GDM1 (cell line): ENCODE measurements around the gene CFLAR.
"Not testable (repeated sequence)": the region's sequence is repeated elsewhere in the genome, so short reads cannot be mapped to it uniquely, and the experiment has no call there.

ENCODE experiments used
- DNase-seq: peaks from one replicate; lab custom pipeline; 2025; lab: John Stamatoyannopoulos, UW

The CFLAR gene

DNA sequence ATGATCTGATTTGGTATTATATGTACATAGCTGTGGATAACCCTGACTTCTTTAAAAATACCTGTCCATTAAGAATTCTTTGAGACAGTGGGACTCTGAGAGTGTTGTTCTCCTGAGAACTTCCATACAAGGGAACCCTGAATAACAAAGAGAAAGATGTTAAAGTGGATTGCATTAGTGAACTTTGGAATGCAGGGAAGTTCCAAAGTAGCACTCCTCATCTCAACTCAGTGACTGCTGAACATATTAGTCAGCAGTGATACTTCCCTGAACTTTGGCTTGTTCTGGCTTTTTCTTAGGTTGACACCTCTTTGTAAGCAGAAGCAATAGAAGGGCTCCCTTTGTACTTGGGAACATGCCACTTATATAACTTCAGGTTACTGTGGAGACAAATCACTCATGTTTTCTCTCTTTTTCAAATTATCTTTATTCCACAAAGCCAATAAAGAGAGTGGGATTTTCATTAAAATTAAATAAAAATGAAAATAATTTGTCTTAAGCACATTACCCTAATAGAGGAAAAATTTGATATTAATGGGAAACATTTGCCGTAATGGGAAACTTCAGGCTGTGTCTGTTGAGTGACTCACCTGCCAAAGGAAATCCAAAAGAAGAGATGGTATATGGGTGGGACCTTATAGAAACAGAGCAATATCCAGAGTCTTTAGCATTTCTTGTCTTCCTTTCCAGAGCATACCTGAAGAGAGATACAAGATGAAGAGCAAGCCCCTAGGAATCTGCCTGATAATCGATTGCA is 33.3 kb downstream of the CFLAR start:
- DNase-seq: no peak

DNA sequence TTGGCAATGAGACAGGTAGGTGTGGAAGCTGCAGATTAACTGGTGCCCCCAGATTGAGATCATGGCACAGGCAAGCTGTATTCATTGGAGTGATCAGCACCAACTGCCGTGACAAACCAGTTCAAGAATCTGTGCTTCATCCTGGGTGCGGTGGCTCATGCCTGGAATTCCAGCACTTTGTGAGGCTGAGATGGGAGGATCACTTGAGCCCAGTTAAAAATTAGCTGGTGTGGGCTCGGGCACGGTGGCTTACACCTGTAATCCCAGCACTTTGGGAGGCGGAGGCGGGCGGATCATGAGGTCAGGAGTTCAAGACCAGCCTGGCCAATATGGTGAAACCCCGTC is 33.8 kb downstream of the CFLAR start:
- DNase-seq: not testable (repeated sequence)

DNA sequence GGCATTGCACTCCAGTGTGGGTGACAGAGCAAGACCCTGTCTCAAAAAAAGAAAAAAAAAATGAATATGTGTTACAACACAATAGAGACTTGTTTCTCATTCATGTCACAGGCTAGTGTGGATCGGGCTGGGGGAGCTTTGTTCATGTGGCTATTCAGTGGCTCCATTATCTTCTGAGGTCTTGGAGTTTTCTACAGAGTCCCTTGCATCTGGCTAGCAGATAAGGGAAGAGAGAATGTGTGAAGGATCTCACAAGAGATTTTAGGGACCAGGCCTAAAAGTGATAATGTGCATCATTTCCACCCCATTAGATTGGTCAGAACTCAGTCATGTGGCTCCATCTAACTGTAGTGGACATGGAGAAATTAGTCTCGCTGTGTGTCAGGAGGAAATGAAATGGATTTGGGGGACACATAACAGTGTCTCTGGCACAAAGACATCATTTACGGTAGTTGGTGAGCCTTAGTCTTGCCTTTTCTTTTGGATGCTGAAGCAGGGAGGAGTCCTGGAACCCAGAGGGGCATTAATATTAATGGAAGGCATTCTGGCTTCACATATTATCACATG is 34.6 kb downstream of the CFLAR start:
- no peak for DNase-seq

DNA sequence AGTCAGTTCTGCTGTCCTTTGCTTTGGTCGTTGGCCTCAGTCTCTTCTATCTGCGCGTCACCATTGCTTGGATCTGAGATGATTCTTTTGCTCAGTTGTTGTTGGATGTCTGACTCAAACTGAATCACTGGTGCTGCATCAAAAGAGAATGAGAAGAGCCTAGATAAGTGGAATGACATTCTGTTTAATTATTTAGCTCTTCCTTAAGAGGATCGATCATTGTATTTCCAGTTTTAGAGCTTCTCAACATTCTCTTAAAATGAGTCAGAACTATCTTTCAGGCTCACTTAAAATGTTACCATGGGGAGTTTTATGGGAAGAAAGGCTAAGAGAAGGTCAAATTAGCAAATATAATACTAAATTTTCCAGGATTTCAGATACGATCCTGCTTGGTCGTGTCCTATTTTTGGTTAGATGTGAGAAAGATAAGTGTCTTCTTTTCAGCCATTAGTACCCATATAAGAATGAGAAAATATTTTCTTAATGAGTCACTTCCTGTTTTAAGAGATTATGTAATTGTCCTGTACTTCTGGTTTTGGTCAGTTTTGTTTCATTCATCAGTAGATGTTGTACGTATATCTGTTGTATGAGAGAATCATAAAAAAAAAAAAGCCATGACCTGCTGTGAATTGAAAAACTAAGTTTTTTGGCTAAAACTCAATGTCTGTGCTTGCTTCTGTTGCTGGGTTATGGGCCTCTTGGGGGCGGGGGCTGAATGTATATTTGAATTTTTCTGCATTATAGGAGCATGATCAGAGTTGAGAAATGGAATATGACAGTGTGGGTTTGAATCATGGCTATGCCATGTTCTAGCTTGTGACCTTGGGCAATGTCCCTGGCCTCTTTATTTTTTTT is 35.4 kb downstream of the CFLAR start:
- DNase-seq: no peak

DNA sequence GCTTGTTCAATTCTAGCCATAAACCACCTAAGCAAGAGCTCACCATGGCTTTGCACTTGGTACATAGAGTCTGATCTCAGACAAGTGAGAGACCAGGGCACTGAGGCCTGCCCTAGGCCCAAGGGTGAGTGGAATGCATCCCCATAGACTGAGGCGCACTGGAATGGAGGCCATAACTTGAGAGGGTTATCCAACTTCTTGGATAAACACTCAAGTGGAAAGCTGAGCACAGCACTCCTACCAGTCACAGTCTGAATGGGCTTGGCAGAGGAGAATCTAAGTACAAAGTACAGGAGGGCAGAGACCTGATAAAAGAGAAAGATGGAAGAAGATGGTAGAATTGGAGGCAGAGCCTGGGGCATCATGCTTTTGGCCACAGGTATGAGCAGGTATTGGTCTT is 36.6 kb downstream of the CFLAR start:
- no peak for DNase-seq

DNA sequence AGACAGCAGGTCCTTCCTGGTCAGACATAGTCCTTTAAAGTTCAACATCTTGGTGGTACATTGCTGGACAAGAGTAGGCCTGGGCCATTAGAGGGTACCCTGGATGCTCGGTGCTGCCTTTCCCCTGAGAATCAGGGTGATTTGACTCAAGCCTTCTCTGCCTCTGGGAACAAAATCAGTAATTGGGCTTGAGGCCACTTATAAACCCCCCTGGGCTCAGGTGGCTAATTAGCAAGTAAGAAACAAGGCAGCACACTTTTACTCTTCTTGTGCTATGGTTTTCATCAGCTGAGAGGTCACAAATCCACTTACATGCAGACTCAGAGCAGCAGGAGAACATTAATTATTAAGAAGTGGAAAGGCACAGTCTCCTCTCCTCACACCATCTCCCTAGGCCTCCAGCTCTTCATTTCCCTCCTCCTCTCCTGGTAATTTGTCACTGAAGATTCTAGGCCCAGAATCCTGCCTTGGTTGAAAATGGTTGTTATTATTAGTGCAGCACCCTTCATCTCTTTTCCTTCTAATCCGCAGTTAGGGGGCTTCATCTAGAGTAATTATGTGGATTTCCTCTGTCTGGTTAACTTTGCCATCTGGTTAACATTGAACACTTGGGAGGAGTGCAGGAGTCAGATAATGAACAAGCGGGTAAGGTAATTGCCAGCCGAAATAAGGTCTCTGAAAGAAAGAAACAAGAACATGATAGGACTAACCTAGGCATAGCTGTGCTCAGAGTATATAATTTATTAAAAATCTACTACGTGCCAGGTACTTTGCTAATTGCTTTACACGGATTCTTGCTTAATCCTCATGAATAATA is 37.2 kb downstream of the CFLAR start:
- no peak for DNase-seq

DNA sequence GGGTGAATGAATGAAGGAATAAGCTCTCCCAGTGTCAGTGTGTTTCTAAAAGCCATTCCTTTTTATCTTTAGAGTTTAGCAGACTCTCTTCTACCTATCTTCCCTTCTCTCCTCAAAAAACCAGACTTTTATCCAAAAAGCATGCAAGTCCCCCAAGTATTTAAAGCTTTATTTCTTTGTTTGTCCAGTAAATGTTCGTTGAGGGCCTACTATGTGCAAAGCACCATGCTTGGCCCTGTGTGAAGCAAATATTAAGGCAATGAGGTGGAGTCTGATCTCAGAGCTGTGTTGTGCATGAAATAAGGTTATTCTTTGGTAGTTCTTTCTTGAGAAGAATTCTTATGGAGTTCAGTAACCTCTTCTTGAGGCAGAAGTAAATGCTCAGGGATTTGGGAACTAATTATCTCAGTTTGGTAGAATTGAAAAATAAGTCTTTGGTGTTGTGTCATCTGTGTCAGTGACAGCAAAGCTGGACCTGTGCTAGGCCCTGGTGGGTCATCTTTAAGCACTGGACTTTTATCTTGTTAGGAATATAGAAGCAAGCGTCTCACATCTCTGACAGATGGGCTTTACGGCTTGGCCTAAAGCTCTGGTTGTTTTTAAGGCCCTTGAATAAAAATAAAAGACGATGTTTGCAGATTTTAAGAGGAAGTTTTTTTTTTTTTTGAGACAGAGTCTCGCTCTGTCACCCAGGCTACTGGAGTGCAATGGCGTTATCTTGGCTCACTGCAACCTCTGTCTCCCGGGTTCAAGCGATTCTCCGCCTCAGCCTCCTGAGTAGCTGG is 38.8 kb downstream of the CFLAR start:
- DNase-seq: no peak

DNA sequence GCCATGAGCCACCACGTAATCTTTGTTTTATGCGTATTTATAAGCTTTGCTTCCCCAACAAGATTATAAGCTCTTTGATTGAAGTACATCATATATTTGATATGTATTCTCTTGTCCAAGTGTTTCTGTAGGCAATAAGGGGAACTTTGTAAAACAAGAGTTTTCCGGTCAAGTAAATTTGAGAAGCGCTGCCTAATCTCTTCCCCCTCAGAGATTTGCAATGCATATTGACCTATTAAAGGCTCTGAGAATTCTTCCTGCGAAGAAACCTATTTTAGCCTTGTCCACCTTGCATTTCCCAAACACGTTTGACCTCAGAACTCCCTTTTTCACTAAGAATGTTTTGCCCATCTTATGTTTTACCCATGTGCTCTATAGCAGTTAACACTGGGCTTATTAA is 40.1 kb downstream of the CFLAR start:
- no peak for DNase-seq

DNA sequence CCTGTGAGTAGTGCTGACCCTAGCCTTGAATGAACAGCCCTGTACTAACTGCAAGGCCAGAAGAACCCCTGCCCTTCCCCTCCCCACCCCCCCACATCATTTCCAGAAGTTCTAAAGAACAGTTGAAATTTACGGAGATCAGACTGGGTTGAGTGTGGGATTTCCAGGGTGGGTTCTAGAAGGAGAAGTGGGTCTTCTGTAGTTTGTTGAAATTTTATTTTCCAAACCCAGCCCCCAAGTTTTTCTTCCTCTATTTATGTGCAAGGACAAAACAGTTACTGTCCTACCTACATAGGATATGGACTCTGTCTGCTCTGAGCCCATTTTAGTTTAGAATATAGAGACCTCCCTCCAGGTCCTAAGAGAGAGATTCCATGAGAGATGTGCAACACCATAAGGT is 40.7 kb downstream of the CFLAR start:
- no peak for DNase-seq

DNA sequence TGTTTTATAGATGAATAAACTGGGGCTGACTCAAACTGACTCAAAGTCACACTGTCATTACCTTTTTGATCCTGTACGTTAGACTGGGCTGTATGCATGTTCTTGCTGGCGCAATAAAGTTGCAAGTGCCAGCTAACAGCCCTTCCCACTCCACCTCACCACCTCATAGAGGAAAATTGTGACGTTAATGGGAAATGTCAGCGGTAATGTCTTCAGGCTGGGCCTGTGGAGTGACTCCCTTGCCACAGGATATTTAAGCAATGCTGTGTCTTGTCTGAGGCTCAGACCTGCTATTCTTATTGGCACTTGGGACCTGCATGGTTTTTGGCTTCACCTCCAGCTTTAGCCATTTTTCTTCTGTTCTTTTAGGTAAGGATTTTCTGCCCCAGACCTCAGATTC is 41.7 kb downstream of the CFLAR start:
- DNase-seq: no peak

DNA sequence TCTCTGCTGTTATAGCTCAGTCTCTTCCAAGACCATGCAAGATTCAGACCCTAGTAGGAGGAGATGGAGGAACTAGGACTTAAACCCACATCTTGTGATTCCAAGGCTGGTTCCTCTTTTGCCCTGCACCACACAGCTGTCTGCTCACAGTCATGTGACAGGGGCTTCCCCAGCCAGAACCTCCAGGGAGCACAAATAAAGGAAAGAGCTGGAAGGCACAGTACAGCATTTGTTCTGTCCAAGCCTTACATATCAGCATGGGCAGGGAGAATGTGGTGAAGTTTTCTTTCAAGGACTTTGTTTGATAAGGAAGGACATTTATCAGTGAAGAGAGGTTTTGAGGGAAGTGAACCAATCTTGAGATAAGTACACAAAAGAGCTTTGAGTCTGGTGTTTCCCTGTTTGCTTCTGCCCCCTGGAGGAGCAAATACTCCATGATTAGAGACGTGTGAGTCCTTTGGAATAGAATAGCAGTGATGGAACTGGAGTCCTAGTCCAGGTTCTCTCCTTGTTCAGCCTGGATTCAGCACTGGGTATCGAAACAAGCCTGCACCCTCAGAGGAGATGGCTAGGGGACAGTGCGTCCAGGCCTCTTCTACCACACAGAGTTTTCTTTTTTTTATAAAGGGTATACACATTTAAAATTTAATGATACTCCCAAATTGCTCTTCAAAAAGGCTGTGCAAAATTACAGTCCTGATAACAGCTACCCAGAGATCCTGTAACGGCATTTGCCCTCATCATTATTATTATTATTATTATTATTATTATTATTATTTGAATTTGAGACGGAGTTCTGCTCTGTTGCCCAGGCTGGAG is 42.4 kb downstream of the CFLAR start:
- peak; percentile 85 for DNase-seq

DNA sequence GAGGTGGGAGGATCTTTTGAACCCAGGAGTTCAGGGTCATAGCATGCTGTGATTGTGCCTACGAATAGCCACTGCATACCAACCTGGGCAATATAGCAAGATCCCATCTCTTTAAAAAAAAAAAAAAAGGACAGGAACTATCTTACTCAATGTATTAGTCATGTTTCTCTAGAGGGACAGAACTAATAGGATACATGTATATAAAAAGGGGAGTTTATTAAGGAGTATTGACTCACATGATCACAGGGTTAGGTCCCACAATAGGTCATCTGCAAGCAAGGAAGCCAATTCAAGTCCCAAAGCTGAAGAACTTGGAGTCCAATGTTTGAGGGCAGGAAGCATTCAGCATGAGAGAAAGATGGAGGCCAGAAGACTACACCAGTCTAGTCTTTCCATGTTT is 48.2 kb downstream of the CFLAR start:
- DNase-seq: no peak

DNA sequence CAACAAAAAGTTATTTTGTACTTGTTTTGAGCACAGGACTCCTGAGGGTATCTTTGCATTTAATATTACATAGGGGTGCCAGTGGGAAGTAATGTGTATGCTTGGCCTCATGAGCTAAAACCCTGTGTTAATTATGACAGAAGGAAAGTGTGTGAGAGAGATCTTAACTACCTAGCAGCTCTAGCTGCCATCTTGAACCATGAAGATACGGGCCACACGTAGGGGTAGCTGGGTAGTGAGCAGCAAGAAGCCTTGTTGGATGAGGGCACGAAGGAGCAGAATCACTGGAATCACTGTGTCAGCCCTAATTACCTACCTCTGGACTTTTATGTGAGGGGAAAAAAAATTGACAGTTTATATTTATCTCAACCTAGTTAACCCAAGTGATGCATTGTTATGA is 51.6 kb downstream of the CFLAR start:
- no peak for DNase-seq

DNA sequence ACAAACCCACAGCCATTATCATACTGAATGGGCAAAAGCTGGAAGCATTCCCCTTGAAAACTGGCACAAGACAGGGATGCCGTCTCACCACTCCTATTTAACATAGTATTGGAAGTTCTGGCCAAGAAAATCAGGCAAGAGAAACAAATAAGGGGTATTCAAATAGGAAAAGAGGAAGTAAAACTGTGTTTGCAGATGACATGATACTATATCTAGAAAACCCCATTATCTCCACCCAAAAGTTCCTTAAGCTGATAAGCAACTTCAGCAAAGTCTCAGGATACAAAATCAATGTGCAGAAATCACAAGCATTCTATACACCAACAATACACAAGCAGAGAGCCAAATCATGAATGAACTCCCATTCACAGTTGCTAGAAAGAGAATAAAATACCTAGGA is 52.5 kb downstream of the CFLAR start:
- DNase-seq: not testable (repeated sequence)

DNA sequence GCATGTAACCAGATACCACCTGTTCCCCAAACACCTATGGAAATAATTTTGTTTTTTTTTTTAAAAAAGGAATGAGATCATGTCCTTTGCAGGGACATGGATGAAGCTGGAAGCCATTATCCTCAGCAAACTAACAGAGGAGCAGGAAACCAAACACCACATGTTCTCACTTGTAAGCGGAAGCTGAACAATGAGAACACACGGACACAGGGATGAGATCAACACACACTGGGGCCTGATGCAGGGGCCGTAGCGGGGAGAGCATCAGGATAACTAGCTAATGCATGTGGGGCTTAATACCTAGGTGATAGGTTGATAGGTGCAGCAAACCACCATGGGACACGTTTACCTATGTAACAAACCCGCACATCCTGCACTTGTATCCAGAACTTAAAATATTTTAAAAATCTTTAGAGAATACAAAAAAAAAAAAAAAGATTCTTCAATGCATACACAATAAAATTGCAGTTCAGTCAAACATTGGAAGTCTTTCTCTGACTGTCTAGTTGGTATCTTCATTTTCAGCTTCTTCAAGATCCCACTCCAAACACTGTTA is 55.4 kb downstream of the CFLAR start:
- no peak for DNase-seq

DNA sequence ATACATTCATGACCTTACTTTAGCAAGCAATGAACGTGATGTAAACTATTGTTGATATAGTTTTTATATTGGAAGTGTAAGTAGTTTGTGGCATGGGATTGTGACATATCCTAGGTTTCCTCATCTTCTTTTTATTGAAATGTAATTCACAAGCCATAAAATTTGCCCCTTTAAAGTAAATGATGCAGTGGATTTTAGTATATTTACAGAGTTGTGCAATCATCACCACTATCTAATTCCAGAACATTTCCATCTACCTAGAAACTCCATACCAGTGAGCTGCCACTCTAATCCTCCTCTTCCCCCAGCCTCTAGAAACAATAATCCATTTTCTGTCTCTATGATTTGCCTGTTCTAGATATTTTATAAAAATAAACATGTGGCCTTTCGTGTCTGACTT is 56.3 kb downstream of the CFLAR start:
- no peak for DNase-seq

DNA sequence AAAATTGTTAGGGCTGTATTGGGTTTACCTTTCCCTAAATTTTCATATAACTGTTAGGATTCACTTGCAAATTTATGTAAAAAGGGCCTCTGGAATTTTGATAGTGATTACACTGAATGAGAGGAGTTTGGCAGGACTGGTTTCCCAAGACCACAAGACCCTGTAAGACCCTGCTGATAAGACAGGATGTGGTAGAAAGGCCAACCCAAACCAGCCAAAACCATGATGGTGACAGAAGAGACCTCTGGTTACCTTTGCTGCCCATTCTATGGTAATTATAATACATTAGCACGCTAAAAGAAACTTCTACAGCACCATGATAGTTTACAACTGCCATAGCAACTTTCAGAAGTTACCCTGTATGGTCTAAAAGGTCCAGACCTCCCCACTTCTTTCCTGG is 58.7 kb downstream of the CFLAR start:
- no peak for DNase-seq

DNA sequence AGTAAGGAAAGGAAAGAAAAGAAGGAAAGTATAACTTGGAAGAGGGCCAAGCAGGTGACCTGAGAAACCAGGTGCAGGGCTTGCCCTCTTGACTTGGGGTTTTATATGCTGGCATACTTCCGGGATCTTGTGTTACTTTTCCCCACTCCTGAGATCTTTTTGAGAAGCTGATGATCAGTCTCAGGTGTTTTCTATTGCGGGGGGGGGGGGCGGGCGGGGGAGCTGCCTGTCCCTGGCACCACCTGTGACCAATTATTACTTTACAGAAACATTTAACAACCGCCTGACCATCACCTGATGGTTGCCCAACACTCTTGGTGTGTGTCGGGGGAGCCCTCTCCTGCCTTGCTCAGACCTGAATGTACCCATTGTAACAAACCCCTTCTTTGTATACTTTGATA is 60.1 kb downstream of the CFLAR start:
- no peak for DNase-seq

DNA sequence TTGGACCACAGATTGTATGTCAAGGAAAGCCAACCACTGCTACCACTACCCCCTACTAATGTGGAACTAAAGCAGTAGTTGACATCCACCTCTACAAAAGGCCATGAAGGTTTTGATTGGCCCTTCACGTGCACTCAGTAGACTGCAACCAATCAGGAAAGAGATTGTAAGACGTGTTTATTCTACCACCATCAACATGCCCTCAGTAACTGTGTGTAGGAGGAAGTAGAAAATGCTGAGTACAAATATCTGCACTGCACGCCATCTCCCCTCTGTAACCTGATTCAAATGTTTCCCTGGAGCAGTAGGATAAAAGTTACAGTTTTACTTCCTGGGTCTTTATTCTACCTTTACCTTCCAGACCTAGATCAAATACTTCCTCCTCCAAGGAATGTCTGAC is 64.0 kb downstream of the CFLAR start:
- DNase-seq: no peak

DNA sequence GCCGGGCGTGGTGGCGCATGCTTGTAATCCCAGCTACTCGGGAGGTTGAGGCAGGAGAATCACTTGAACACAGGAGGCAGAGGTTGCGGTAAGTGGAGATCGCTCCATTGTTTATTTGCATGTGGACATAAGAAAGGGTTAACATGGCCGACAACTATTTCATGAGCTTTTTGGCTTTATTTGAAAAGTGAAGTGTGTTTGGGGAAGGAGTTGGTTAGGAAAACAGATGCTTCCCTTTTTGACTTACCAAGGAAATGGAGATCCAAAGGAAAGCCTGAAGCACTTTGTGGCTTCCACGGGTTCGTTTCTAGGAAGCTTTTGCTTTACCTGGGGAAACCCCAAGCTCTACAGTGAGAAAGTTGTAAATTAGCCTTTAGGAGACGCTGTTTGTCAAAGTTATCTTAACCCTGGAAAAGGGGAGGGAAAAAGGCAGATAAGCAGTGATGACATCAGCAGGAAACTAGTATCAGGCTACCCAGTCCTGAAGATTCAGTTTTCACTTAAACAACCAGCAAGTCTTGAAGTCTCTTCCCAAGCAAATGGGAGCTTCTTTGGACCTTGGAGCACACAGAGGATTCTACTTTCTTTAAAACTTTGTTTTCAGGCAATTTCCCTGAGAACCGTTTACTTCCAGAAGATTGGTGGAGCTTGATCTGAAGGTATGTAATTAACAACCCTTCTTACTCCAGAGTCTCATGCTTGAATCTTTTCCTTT is 66.8 kb downstream of the CFLAR start, which contains the start of gene CASP10:
Gene CASP10, plus strand, starts transcription at position 492 of the 715 bp plus-strand sequence. CDS start 2,637 bp downstream, outside the sequence.
- peak; percentile 83 for DNase-seq
